K562 (cell line): ENCODE measurements around the gene LY6G6F. TPM values are rescaled to one million over a fixed set of nuclear protein-coding genes. Genes with fewer than 3 reads are reported as not detected.
A peak's percentile ranks its signal among the peaks of the same experiment; 100 is the strongest.

Source experiments
- ELF4 ChIP-seq: fragments of 450-650 bp; formaldehyde crosslinking; IDR thresholded peaks from 2 replicates; pipeline ENCODE4 v1.4.0; 2022; ENCODE audit warnings: missing genetic modification characterization
- ETV5 ChIP-seq: sonication (generic); formaldehyde crosslinking; IDR thresholded peaks from 2 replicates; pipeline ENCODE4 v1.4.0; 2020; ENCODE audit warnings: low read depth, mild to moderate bottlenecking, missing genetic modification reagents
- FUS ChIP-seq: fragments of 200-400 bp; formaldehyde crosslinking; optimal IDR thresholded peaks from 2 replicates; pipeline ENCODE3; 2017; ENCODE audit warnings: low read depth, low read length
- GTF3C2 ChIP-seq: IDR thresholded peaks from 3 replicates; pipeline ENCODE4 v1.6.1; 2011; ENCODE audit warnings: borderline replicate concordance, mild to moderate bottlenecking, moderate library complexity; ENCODE audit not compliant: insufficient read length; ENCODE audit errors: extremely low read depth
- KDM1A ChIP-seq, 2 experiments: fragments of 450-650 bp; IDR thresholded peaks; 2 replicates each; pipeline ENCODE4 v1.6.1; 2016; ENCODE audit warnings: mild to moderate bottlenecking in 2 of 2
- NR2C2 ChIP-seq, 2 experiments: fragments of 200-800 bp in 1 of 2; sonication (Bioruptor generic) in 1 of 2; sonication (generic) in 1 of 2; formaldehyde crosslinking in 1 of 2; IDR thresholded peaks; 2 replicates each; pipeline versions ENCODE4 v1.6.1 to v1.8.0; 2016 to 2022; ENCODE audit warnings: mild to moderate bottlenecking in 1 of 2, missing compliant biosample characterization in 1 of 2, missing genetic modification characterization in 1 of 2, missing genetic modification reagents in 1 of 2
- RFX1 ChIP-seq: fragments of 450-650 bp; IDR thresholded peaks from 2 replicates; pipeline ENCODE4 v1.6.1; 2016; ENCODE audit warnings: mild to moderate bottlenecking, moderate library complexity
- SMARCA5 ChIP-seq: fragments of 450-650 bp; IDR thresholded peaks from 2 replicates; pipeline ENCODE4 v1.6.1; 2016
- SNRNP70 ChIP-seq: fragments of 200-400 bp; formaldehyde crosslinking; optimal IDR thresholded peaks from 2 replicates; pipeline ENCODE3; 2017; ENCODE audit warnings: low read depth, low read length
- SOX6 ChIP-seq: fragments of 450-650 bp; IDR thresholded peaks from 2 replicates; pipeline ENCODE4 v1.6.1; 2014; ENCODE audit warnings: mild to moderate bottlenecking
- THRA ChIP-seq: fragments of 450-650 bp; IDR thresholded peaks from 2 replicates; pipeline ENCODE4 v1.6.1; 2017; ENCODE audit warnings: mild to moderate bottlenecking, moderate library complexity
- TRIM24 ChIP-seq, 2 experiments: fragments of 450-650 bp; IDR thresholded peaks; 2 replicates each; pipeline ENCODE4 v1.6.1; 2016
- TSC22D4 ChIP-seq: fragments of 450-650 bp; IDR thresholded peaks from 2 replicates; pipeline ENCODE4 v1.6.1; 2016; ENCODE audit warnings: missing genetic modification characterization, missing biosample characterization, control low read depth
- ZKSCAN3 ChIP-seq: fragments of 250-450 bp; sonication (Bioruptor Pico); IDR thresholded peaks from 2 replicates; pipeline ENCODE4 v1.4.0; 2020
- ZNF143 ChIP-seq: sonication (generic); formaldehyde crosslinking; IDR thresholded peaks from 2 replicates; pipeline ENCODE4 v1.9.0; 2022; ENCODE audit warnings: mild to moderate bottlenecking, missing genetic modification reagents
- polyA plus RNA-seq, 8 experiments: library from polyadenylated mRNA; depleted of rRNA in 4 of 8; stranded (reverse) in 5 of 8; unstranded in 3 of 8; fragments of >200 nt; fragmentation: Nextera tagmentation in 2 of 8; fragmentation: Illumina TruSeq in 1 of 8; extraction: Ambion mirVana in 2 of 8; extraction: Trizol in 1 of 8; gene quantifications; 2 replicates each; pipeline versions ENCODE4 v1.2.1 to v1.2.3, GENCODE V29; 2011 to 2014; ENCODE audit warnings: inconsistent platforms in 1 of 8, missing spikeins in 1 of 8
- total RNA-seq, 7 experiments: library from RNA; depleted of rRNA in 6 of 7; stranded (reverse); fragments of >200 nt in 6 of 7; fragmentation: Illumina TruSeq in 2 of 7; extraction: Trizol in 2 of 7; gene quantifications; 2 replicates each; pipeline versions ENCODE4 v1.2.1 to v1.2.3, GENCODE V29; 2011 to 2021; ENCODE audit warnings: low replicate concordance in 1 of 7
- TF ChIP-seq, protein P1 (sequence below): fragments of 250-450 bp; sonication (Bioruptor Pico); IDR thresholded peaks from 2 replicates; pipeline ENCODE4 v1.4.0; 2020; ENCODE audit warnings: mild to moderate bottlenecking
- TF ChIP-seq, protein P2 (sequence below): IDR thresholded peaks from 2 replicates; pipeline ENCODE4 v1.6.1; 2012; ENCODE audit warnings: low read depth, low read length, improper control_type of control experiment, borderline replicate concordance
- TF ChIP-seq, protein P3 (sequence below): fragments of 250-450 bp; sonication (Bioruptor Pico); IDR thresholded peaks from 2 replicates; pipeline ENCODE4 v1.9.0; 2021; ENCODE audit warnings: mild to moderate bottlenecking
- TF ChIP-seq, protein P4 (sequence below): fragments of 250-450 bp; sonication (Bioruptor Pico); IDR thresholded peaks from 2 replicates; pipeline ENCODE4 v1.8.0; 2021; ENCODE audit warnings: mild to moderate bottlenecking, moderate library complexity

Gene LY6G6F
- total and polyA plus RNA-seq, 9 of the 15 experiments (the other 6 are each of a cell fraction or from before 2014, with no cell fraction given) = 0.14 to 0.50 (median 0.28) TPM; not detected in 2

- no peak for TF ChIP-seq GTF3C2
- TF ChIP-seq TRIM24 (IDR thresholded peaks at IDR 0.05) = peak in 1 of 2 experiments; percentile 79
- TF ChIP-seq NR2C2 (CRISPR knock-in tag; IDR thresholded peaks at IDR 0.05) = peak; percentile 82
- TF ChIP-seq NR2C2 (tag; IDR thresholded peaks at IDR 0.05) = no peak
- no peak for TF ChIP-seq FUS
- peak; percentile 99 for TF ChIP-seq ETV5 (CRISPR knock-in tag)
- no peak for TF ChIP-seq KDM1A (IDR thresholded peaks at IDR 0.05)
- no peak for TF ChIP-seq THRA
- TF ChIP-seq SMARCA5 = peak; percentile 88
- TF ChIP-seq, protein P1, sequence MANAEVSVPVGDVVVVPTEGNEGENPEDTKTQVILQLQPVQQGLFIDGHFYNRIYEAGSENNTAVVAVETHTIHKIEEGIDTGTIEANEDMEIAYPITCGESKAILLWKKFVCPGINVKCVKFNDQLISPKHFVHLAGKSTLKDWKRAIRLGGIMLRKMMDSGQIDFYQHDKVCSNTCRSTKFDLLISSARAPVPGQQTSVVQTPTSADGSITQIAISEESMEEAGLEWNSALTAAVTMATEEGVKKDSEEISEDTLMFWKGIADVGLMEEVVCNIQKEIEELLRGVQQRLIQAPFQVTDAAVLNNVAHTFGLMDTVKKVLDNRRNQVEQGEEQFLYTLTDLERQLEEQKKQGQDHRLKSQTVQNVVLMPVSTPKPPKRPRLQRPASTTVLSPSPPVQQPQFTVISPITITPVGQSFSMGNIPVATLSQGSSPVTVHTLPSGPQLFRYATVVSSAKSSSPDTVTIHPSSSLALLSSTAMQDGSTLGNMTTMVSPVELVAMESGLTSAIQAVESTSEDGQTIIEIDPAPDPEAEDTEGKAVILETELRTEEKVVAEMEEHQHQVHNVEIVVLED (CRISPR knock-in tag) = no peak
- no peak for TF ChIP-seq SNRNP70
- TF ChIP-seq, protein P2, sequence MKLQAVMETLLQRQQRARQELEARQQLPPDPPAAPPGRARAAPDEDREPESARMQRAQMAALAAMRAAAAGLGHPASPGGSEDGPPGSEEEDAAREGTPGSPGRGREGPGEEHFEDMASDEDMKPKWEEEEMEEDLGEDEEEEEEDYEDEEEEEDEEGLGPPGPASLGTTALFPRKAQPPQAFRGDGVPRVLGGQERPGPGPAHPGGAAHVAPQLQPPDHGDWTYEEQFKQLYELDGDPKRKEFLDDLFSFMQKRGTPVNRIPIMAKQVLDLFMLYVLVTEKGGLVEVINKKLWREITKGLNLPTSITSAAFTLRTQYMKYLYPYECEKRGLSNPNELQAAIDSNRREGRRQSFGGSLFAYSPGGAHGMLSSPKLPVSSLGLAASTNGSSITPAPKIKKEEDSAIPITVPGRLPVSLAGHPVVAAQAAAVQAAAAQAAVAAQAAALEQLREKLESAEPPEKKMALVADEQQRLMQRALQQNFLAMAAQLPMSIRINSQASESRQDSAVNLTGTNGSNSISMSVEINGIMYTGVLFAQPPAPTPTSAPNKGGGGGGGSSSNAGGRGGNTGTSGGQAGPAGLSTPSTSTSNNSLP = no peak
- TF ChIP-seq TSC22D4 = no peak
- TF ChIP-seq, protein P3, sequence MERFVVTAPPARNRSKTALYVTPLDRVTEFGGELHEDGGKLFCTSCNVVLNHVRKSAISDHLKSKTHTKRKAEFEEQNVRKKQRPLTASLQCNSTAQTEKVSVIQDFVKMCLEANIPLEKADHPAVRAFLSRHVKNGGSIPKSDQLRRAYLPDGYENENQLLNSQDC = 0 out of 2 replicates have a peak, but pooled peaks have one; percentile 54
- no peak for TF ChIP-seq SOX6
- peak; percentile 83 for TF ChIP-seq ZKSCAN3 (CRISPR knock-in tag)
- peak; percentile 98 for TF ChIP-seq ELF4
- TF ChIP-seq ZNF143 (CRISPR knock-in tag) = no peak
- TF ChIP-seq RFX1 = no peak
- TF ChIP-seq, protein P4, sequence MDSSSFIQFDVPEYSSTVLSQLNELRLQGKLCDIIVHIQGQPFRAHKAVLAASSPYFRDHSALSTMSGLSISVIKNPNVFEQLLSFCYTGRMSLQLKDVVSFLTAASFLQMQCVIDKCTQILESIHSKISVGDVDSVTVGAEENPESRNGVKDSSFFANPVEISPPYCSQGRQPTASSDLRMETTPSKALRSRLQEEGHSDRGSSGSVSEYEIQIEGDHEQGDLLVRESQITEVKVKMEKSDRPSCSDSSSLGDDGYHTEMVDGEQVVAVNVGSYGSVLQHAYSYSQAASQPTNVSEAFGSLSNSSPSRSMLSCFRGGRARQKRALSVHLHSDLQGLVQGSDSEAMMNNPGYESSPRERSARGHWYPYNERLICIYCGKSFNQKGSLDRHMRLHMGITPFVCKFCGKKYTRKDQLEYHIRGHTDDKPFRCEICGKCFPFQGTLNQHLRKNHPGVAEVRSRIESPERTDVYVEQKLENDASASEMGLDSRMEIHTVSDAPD (CRISPR knock-in tag) = no peak
These were observed 28.2 kb downstream of the LY6G6F start (continued) for GRCh38 chr6:31734821-31735406.
